ENCODE results near the gene CYB5R2.
A peak's percentile ranks its signal among the peaks of the same experiment; 100 is the strongest.

CYB5R2 gene

GRCh38 chr11:7686761-7687160 lies 13.5 kb upstream of the CYB5R2 start:
- no peaks in the 10 kb centered on the region for H3K27me3 ChIP-seq
- TF ChIP-seq CTCF (IDR thresholded peaks at IDR 0.05; ENCODE audit: low read depth, low read length), result no peak
- DNase-seq, result no peak

GRCh38 chr11:7683571-7683970 lies 10.3 kb upstream of the CYB5R2 start:
- H3K36me3 ChIP-seq, result no peaks in the 10 kb centered on the region
- no peaks in the 10 kb centered on the region for H3K4me1 ChIP-seq
- TF ChIP-seq CTCF (IDR thresholded peaks at IDR 0.05; ENCODE audit: low read depth, low read length), result no peak
- DNase-seq, result no peak
- no peaks in the 10 kb centered on the region for H3K27me3 ChIP-seq
- no peaks in the 10 kb centered on the region for H3K9me3 ChIP-seq
- no peak overlapping the region for H3K4me3 ChIP-seq (ENCODE audit: low read depth, low read length)

More at GRCh38 chr11:7686761-7687160, 13.5 kb upstream of the CYB5R2 start:
- Histone ChIP-seq H3K4me1 (no peaks in the 10 kb centered on the region), H3K36me3 (no peaks in the 10 kb centered on the region), H3K4me3 (ENCODE audit: low read depth, low read length) (no peak overlapping the region), H3K9me3 (no peaks in the 10 kb centered on the region)

- Histone ChIP-seq H3K36me3 (no peaks in the 10 kb centered on the region), H3K27me3 (peaks cover 19% of the 10 kb centered on the region), H3K9me3 (no peaks in the 10 kb centered on the region), H3K4me3 (ENCODE audit: low read depth, low read length) (no peak overlapping the region), H3K4me1 (no peaks in the 10 kb centered on the region)
- DNase-seq, result no peak
- TF ChIP-seq CTCF (IDR thresholded peaks at IDR 0.05; ENCODE audit: low read depth, low read length), result no peak
Measured at GRCh38 chr11:7677796-7678201, 4.5 kb upstream of the CYB5R2 start.

GRCh38 chr11:7677071-7677470 lies 3.8 kb upstream of the CYB5R2 start:
- TF ChIP-seq CTCF (IDR thresholded peaks at IDR 0.05; ENCODE audit: low read depth, low read length), result no peak
- H3K4me1 ChIP-seq, result no peaks in the 10 kb centered on the region
- no peaks in the 10 kb centered on the region for H3K36me3 ChIP-seq
- H3K27me3 ChIP-seq, result peaks cover 19% of the 10 kb centered on the region
- DNase-seq, result no peak
- no peak overlapping the region for H3K4me3 ChIP-seq (ENCODE audit: low read depth, low read length)
- no peaks in the 10 kb centered on the region for H3K9me3 ChIP-seq

GRCh38 chr11:7675631-7676030 lies 2.3 kb upstream of the CYB5R2 start:
- peaks cover 19% of the 10 kb centered on the region for H3K27me3 ChIP-seq
- no peaks in the 10 kb centered on the region for H3K9me3 ChIP-seq
- no peak for TF ChIP-seq CTCF (IDR thresholded peaks at IDR 0.05; ENCODE audit: low read depth, low read length)
- H3K4me3 ChIP-seq (ENCODE audit: low read depth, low read length), result no peak overlapping the region
- DNase-seq, result no peak
- H3K4me1 ChIP-seq, result no peaks in the 10 kb centered on the region
- no peaks in the 10 kb centered on the region for H3K36me3 ChIP-seq

- Histone ChIP-seq H3K4me1 (no peaks in the 10 kb centered on the region), H3K36me3 (no peaks in the 10 kb centered on the region), H3K4me3 (ENCODE audit: low read depth, low read length) (peak overlapping the region; percentile 41), H3K27me3 (peaks cover 19% of the 10 kb centered on the region), H3K9me3 (no peaks in the 10 kb centered on the region)
- no peak for TF ChIP-seq CTCF (IDR thresholded peaks at IDR 0.05; ENCODE audit: low read depth, low read length)
- DNase-seq, result peak; percentile 15
Measured at GRCh38 chr11:7673724-7674434, 579 bp upstream of the CYB5R2 start.

All from BE2C (cell line).